ENCODE measurements around the gene CEP85. TPM values are rescaled to one million over a fixed set of nuclear protein-coding genes. Genes with fewer than 3 reads are reported as not detected.

Gene CEP85
- total and polyA plus RNA-seq, 12 donors: 7.0 to 74.5 (median 52.0) TPM

DNA sequence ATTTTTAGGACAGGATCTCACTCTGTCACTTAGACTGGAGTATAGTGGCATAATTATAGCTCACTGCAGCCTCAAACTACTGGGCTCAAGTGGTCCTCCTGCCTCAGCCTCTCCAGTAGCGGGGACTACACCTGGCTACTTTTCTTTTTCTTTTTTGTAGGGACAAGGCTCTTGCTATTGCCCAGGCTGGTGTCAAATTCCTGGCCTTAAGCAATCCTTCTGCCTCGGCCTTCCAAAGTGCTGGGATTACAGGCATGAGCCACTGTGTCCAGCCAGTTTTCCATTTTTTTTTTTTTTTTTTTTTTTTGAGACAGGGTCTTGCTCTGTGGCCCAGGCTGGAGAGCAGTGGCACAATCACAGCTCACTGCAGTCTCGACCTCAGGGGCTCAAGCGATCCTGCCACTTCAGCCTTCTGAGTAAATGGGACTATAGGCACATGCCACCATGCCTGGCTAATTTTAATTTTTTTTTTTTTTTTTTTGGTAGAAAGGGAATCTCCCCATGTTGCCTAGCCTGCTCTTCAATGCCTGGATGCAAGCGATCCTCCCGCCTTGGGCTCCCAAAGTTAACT, 20.6 kb upstream of the CEP85 start:
- no peak overlapping the region for H3K4me3 ChIP-seq
- intact Hi-C loops (cut with DNase I): no loop called here

DNA sequence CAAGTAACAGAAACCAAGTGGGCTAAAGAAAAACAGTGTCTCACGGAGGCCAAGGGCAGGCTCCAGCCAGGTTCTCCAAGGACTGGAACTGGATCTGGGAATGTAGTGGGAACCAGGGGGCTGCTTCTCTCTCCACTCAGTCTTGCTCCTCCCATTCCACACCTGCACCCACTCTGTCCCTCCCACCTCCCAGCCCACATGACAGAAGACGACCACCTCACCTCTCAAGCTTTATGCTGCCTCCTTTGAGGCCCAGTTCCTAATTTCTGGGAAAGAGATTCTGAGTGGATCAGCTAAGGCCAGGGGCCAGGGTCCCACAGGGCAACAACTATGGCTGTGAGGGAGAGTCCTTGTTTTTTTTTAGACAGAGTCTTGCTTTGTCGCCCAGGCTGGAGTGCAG, 18.8 kb upstream of the CEP85 start:
- H3K27me3 ChIP-seq: no peaks in the 10 kb centered on the region
- H3K4me1 ChIP-seq: no peaks in the 10 kb centered on the region
- no peak overlapping the region for H3K27ac ChIP-seq
- H3K9me3 ChIP-seq: no peaks in the 10 kb centered on the region
- no peak for ATAC-seq
- WGBS, 2 donors: 47 to 51% methylated on average over 3 of the region's 3 CpGs
- intact Hi-C loops (cut with DNase I): no loop called here
- no peak overlapping the region for H3K4me3 ChIP-seq
- TF ChIP-seq, protein P1, sequence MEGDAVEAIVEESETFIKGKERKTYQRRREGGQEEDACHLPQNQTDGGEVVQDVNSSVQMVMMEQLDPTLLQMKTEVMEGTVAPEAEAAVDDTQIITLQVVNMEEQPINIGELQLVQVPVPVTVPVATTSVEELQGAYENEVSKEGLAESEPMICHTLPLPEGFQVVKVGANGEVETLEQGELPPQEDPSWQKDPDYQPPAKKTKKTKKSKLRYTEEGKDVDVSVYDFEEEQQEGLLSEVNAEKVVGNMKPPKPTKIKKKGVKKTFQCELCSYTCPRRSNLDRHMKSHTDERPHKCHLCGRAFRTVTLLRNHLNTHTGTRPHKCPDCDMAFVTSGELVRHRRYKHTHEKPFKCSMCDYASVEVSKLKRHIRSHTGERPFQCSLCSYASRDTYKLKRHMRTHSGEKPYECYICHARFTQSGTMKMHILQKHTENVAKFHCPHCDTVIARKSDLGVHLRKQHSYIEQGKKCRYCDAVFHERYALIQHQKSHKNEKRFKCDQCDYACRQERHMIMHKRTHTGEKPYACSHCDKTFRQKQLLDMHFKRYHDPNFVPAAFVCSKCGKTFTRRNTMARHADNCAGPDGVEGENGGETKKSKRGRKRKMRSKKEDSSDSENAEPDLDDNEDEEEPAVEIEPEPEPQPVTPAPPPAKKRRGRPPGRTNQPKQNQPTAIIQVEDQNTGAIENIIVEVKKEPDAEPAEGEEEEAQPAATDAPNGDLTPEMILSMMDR (IDR thresholded peaks at IDR 0.05): no peak
- H3K36me3 ChIP-seq: no peaks in the 10 kb centered on the region
- no peak for DNase-seq

More for the DNA sequence above, 20.6 kb upstream of the CEP85 start:
- H3K9me3 ChIP-seq: no peaks in the 10 kb centered on the region
- no peaks in the 10 kb centered on the region for H3K36me3 ChIP-seq
- ATAC-seq (no peak), DNase-seq (no peak)
- H3K27me3 ChIP-seq: no peaks in the 10 kb centered on the region
- H3K27ac ChIP-seq: no peak overlapping the region
- TF ChIP-seq, protein P1 (IDR thresholded peaks at IDR 0.05): no peak
- H3K4me1 ChIP-seq: no peaks in the 10 kb centered on the region
- WGBS, 2 donors: 90 to 91% methylated on average over 6 of the region's 6 CpGs

DNA sequence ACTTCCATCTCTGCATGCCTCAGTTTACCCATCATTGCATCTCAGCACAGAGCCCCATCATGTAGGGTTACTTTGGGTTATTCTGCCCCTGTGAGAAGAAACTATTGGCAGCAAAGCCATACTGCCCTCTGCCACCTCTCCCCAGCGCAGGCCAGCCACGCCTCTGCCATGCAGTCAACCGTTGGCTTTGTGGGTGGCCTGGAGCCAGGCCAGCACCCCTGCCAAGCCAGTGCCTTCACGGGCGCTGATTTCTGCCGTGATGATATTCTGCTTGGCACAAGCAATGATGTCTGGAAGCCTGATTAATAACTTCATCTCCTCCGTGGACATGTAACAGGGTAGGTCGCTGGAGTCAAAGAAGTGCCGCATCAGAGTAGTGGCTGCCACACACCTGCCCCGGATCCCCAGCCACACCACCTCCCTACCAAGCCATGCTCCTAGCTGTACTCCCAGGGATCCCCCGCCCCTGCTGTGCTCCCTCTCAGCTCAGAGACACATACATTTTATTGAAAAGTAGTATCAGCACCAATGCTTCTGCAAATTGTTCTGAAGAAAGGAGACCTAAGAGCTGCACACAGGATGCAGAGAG, 15.0 kb upstream of the CEP85 start:
- TF ChIP-seq, protein P1 (IDR thresholded peaks at IDR 0.05): no peak
- peak in 5 of 8 donors; percentile 70 to 84 (median 74) for ATAC-seq
- peak in 1 of 2 donors; percentile 57 for DNase-seq
- H3K4me1 ChIP-seq: no peaks in the 10 kb centered on the region
- intact Hi-C loops (cut with DNase I): no loop called here
- H3K9me3 ChIP-seq: no peaks in the 10 kb centered on the region
- no peak overlapping the region for H3K27ac ChIP-seq
- no peaks in the 10 kb centered on the region for H3K36me3 ChIP-seq
- 52 to 55% methylated on average over 11 of the region's 11 CpGs for WGBS, 2 donors
- H3K27me3 ChIP-seq: peaks cover 0 to 6% (median 0%) of the 10 kb centered on the region in 7 donors
- no peak overlapping the region for H3K4me3 ChIP-seq

DNA sequence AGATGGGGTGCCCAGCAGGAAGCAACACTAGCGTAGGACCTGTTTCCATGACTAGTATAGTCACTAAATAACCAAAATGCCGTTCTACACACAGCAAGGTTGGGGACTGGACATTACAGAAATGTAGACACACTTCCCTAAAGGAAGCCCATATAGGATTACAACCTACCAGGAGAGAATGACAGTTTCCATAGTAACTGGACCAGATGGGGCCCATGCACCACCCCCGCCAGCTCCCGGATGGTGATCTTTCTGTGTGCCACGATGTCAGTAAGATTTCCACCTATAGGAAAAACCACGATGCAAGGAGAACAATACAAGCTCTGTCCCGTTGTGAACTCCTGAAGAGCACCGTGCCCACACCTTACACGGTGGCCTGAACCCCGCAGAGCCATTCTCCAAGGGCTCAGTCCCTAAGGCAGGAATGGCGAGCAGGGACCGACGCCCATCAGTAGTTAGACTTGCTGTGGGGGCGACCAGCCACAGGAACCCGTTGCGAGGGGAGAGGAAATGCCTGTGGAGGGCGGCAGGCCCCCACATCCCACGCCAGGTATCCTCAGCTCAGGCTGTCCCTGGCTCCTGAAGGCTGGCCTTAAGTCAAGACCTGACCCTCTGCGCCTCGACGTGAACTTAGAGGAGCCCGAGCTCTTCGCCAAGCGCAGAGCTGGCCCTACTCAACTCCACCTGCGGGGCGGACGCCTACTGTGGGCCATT, 13.6 kb upstream of the CEP85 start:
- Histone ChIP-seq H3K4me1 (peaks cover 0 to 10% (median 5%) of the 10 kb centered on the region in 9 donors), H3K36me3 (no peaks in the 10 kb centered on the region), H3K4me3 (no peak overlapping the region), H3K27me3 (peaks cover 0 to 9% (median under 1%) of the 10 kb centered on the region in 7 donors), H3K9me3 (no peaks in the 10 kb centered on the region), H3K27ac (no peak overlapping the region)
- DNase-seq (no peak), ATAC-seq (no peak)
- TF ChIP-seq, protein P1 (IDR thresholded peaks at IDR 0.05): no peak
- intact Hi-C loops (cut with DNase I): loop anchor here in 2 of 10 donors (10.0 kb wide), 2 partner anchors 46 to 116 kb away; partner anchors contain the start of genes CNKSR1 (in 1 of the 2) and ZNF593OS (in 1 of the 2)
- WGBS, 2 donors: 61 to 64% methylated on average over 27 of the region's 27 CpGs
